DOHH2 (cell line): Measurements from ENCODE around the gene XAGE1A.

Experiments
- EZH2phosphoT487 ChIP-seq: fragments of 200-600 bp; sonication (generic); IDR thresholded peaks from 2 replicates; pipeline ENCODE4 v1.6.1; 2017; ENCODE audit warnings: borderline replicate concordance, mild to moderate bottlenecking, antibody characterized with exemption, low read length, moderate library complexity, mixed read lengths
- TF ChIP-seq, protein P1 (sequence below): fragments of 200-600 bp; sonication (generic); IDR thresholded peaks from one replicate; pipeline ENCODE4 v1.5.1; 2014; ENCODE audit warnings: antibody characterized with exemption, mild to moderate bottlenecking, low read depth, low read length; ENCODE audit not compliant: poor library complexity, severe bottlenecking

DNA sequence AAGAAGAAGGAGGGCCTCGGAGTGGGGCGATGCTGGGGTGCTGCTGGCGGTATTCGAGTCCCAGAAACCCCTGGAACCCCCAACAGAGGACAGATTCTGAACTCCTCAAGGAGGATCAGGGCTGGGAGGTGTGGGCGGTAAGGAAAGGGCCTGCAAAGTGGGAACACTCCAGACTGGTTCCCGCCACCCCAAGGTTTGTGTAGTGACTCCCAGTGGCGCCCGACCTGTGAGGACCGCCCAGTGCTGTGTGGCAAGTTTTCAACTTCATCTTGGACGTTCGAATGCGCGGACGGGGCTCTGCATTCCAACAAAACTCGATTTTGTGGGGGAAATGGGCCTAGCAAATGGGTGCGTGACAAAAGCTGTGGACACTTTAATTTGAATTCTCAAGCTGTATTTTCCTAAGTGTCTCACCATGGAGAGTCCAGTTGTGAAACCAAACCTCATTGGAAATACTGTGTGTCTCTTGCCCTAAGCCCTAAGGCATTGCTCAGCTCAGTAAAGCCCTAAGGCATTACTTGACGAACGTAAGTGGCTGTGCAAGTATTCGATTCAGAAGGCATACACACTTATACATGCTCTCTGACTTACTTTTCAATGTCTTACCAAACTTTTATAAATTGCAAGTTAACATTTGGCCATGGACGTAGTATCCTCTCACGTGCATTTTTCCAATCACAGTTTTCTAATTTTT lies 48.7 kb downstream of the XAGE1A start:
- TF ChIP-seq EZH2phosphoT487, result no peak
- TF ChIP-seq, protein P1, sequence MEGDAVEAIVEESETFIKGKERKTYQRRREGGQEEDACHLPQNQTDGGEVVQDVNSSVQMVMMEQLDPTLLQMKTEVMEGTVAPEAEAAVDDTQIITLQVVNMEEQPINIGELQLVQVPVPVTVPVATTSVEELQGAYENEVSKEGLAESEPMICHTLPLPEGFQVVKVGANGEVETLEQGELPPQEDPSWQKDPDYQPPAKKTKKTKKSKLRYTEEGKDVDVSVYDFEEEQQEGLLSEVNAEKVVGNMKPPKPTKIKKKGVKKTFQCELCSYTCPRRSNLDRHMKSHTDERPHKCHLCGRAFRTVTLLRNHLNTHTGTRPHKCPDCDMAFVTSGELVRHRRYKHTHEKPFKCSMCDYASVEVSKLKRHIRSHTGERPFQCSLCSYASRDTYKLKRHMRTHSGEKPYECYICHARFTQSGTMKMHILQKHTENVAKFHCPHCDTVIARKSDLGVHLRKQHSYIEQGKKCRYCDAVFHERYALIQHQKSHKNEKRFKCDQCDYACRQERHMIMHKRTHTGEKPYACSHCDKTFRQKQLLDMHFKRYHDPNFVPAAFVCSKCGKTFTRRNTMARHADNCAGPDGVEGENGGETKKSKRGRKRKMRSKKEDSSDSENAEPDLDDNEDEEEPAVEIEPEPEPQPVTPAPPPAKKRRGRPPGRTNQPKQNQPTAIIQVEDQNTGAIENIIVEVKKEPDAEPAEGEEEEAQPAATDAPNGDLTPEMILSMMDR, result no peak
